CD14-positive monocyte (primary cell): ENCODE measurements around the gene ZIC1. TPM values are rescaled to one million over a fixed set of nuclear protein-coding genes. Genes with fewer than 3 reads are reported as not detected.

Experiments used
- DNase-seq, 3 donors: peaks; one replicate each; pipeline ENCODE4 v3.0.0-alpha.2; 2011 to 2022
- H2AFZ ChIP-seq: 2 replicates; pipeline ENCODE4 v1.6.0; 2012; ENCODE audit warnings: mild to moderate bottlenecking, low read depth, low read length, inconsistent platforms; ENCODE audit not compliant: insufficient read depth, poor library complexity, severe bottlenecking
- H3K27ac ChIP-seq, 2 donors: 1 replicate in 1 of 2; 2 replicates in 1 of 2; pipeline ENCODE4 v1.5.1; 2012 to 2013; ENCODE audit warnings: low read length in 2 of 2, control low read depth in 1 of 2, inconsistent platforms in 1 of 2, low read depth in 1 of 2, mild to moderate bottlenecking in 1 of 2
- H3K27me3 ChIP-seq, 2 donors: one replicate each; pipeline versions ENCODE4 v1.6.0 to v1.6.1; 2011 to 2013; ENCODE audit warnings: low read length in 2 of 2; ENCODE audit not compliant: control insufficient read depth in 2 of 2, insufficient read depth in 2 of 2
- H3K36me3 ChIP-seq, 2 donors: replicated peaks in 1 of 2; 1 replicate in 1 of 2; 2 replicates in 1 of 2; pipeline versions ENCODE4 v1.5.1 to v1.6.1; 2012 to 2013; ENCODE audit warnings: low read length in 2 of 2, control low read depth in 1 of 2, inconsistent platforms in 1 of 2, mild to moderate bottlenecking in 1 of 2; ENCODE audit not compliant: insufficient read depth in 2 of 2, control insufficient read depth in 1 of 2
- H3K4me1 ChIP-seq, 2 donors: 1 replicate in 1 of 2; 2 replicates in 1 of 2; pipeline versions ENCODE4 v1.5.1 to v1.6.1; 2012 to 2013; ENCODE audit warnings: low read length in 2 of 2, control low read depth in 1 of 2, inconsistent platforms in 1 of 2, mild to moderate bottlenecking in 1 of 2, moderate library complexity in 1 of 2; ENCODE audit not compliant: insufficient read depth in 2 of 2, control insufficient read depth in 1 of 2
- H3K4me2 ChIP-seq: replicated peaks from 2 replicates; pipeline ENCODE3; 2012; ENCODE audit warnings: low read length, moderate library complexity, mild to moderate bottlenecking; ENCODE audit not compliant: poor library complexity, severe bottlenecking; ENCODE audit errors: extremely low read depth
- H3K4me3 ChIP-seq, 3 experiments: fragments of 200-600 bp in 1 of 3; sonication (generic) in 1 of 3; replicated peaks in 1 of 3; 1 replicate in 2 of 3; 2 replicates in 1 of 3; pipeline ENCODE4 v1.5.1; 2011 to 2013; ENCODE audit warnings: low read length in 3 of 3, mild to moderate bottlenecking in 3 of 3, control low read depth in 2 of 3, low read depth in 2 of 3, inconsistent platforms in 1 of 3, moderate library complexity in 1 of 3
- H3K79me2 ChIP-seq: 2 replicates; pipeline ENCODE4 v1.6.0; 2012; ENCODE audit warnings: mild to moderate bottlenecking, control low read depth, inconsistent platforms, low read length, moderate library complexity; ENCODE audit not compliant: insufficient read depth
- H3K9ac ChIP-seq: 2 replicates; pipeline ENCODE4 v1.6.0; 2017; ENCODE audit warnings: low read length, mild to moderate bottlenecking; ENCODE audit not compliant: insufficient read depth, poor library complexity, severe bottlenecking
- H3K9me3 ChIP-seq, 2 donors: replicated peaks in 1 of 2; 1 replicate in 1 of 2; 2 replicates in 1 of 2; pipeline versions ENCODE4 v1.5.1 to v1.6.1; 2012 to 2013; ENCODE audit warnings: low read length in 2 of 2, control low read depth in 1 of 2; ENCODE audit not compliant: control insufficient read depth in 1 of 2, insufficient read depth in 1 of 2
- H4K20me1 ChIP-seq: 2 replicates; pipeline ENCODE4 v1.6.0; 2012; ENCODE audit warnings: mild to moderate bottlenecking, low read length, control low read depth, moderate library complexity; ENCODE audit not compliant: insufficient read depth
- H3K27ac Mint-ChIP-seq, 7 donors: one replicate each; pipeline ENCODE4 v1.8.0; 2020; ENCODE audit warnings: mild to moderate bottlenecking in 7 of 7, mixed read lengths in 7 of 7, moderate library complexity in 6 of 7, inconsistent platforms in 2 of 7
- H3K27me3 Mint-ChIP-seq, 3 donors: one replicate each; pipeline ENCODE4 v1.8.0; 2021 to 2022; ENCODE audit warnings: low read depth in 3 of 3, mild to moderate bottlenecking in 3 of 3, mixed read lengths in 3 of 3, moderate library complexity in 3 of 3, inconsistent platforms in 1 of 3
- H3K36me3 Mint-ChIP-seq, 2 donors: one replicate each; pipeline ENCODE4 v1.8.0; 2020; ENCODE audit warnings: mixed read lengths in 2 of 2, inconsistent platforms in 1 of 2, mild to moderate bottlenecking in 1 of 2
- H3K4me1 Mint-ChIP-seq: one replicate; pipeline ENCODE4 v1.8.0; 2020; ENCODE audit warnings: mild to moderate bottlenecking, mixed read lengths
- H3K4me3 Mint-ChIP-seq, 2 donors: one replicate each; pipeline ENCODE4 v1.8.0; 2020; ENCODE audit warnings: mild to moderate bottlenecking in 2 of 2, mixed read lengths in 2 of 2, moderate library complexity in 1 of 2
- H3K9me3 Mint-ChIP-seq, 7 donors: one replicate each; pipeline ENCODE4 v1.8.0; 2020 to 2022; ENCODE audit warnings: mixed read lengths in 7 of 7, mild to moderate bottlenecking in 6 of 7, moderate library complexity in 6 of 7, inconsistent platforms in 2 of 7
- CTCF ChIP-seq: fragments of 200-600 bp; IDR thresholded peaks from one replicate; pipeline ENCODE4 v1.8.0; 2022; ENCODE audit warnings: antibody characterized with exemption, mild to moderate bottlenecking
- WGBS: methylation state at CpG from one replicate; pipeline ENCODE4 v1.1.5; 2013; ENCODE audit warnings: missing lambda C conversion rate; ENCODE audit not compliant: insufficient coverage; 5-methylcytosine and 5-hydroxymethylcytosine counted together
- intact Hi-C, 2 donors: fragments of 100-400 bp; cut with micrococcal nuclease; formaldehyde crosslinking; loops; one replicate each; pipeline versions ENCODE4 v1.15.0 to v1.15.1; 2023
- polyA plus RNA-seq, 3 donors: library from polyadenylated mRNA; depleted of rRNA in 1 of 3; unstranded in 2 of 3; stranded (reverse) in 1 of 3; fragments of 300-500 nt in 2 of 3; fragments of >200 nt in 1 of 3; fragmentation: Illumina TruSeq in 2 of 3; gene quantifications; 1 replicate in 2 of 3; 2 replicates in 1 of 3; pipeline ENCODE4 v1.2.3, GENCODE V29; 2012 to 2021

The ZIC1 gene
- polyA plus RNA-seq, 3 donors = not detected

- H3K4me3 ChIP-seq = no peak overlapping the region
- no peak overlapping the region for H3K4me2 ChIP-seq
- Mint-ChIP-seq H3K36me3 (peaks cover 14 to 24% of the 10 kb centered on the region in 2 donors), H3K27ac (no peak overlapping the region), H3K9me3 (peaks cover 24 to 71% (median 61%) of the 10 kb centered on the region in 7 donors), H3K4me3 (peak overlapping the region in 1 of 2 donors; percentile 73), H3K27me3 (peaks cover 93 to 94% (median 94%) of the 10 kb centered on the region in 3 donors), H3K4me1 (peaks cover 3% of the 10 kb centered on the region)
- no peaks in the 10 kb centered on the region for H3K36me3 ChIP-seq
- H4K20me1 ChIP-seq = no peaks in the 10 kb centered on the region
- no peak overlapping the region for H3K9ac ChIP-seq
- H3K4me1 ChIP-seq = no peaks in the 10 kb centered on the region
- H3K79me2 ChIP-seq = no peaks in the 10 kb centered on the region
- 10% methylated on average over 2 of the region's 11 CpGs for WGBS
- H3K27ac ChIP-seq = no peak overlapping the region
- no peak overlapping the region for H2AFZ ChIP-seq
- intact Hi-C loops = no loop called here
- H3K9me3 ChIP-seq = peaks cover 26 to 84% of the 10 kb centered on the region in 2 donors
- DNase-seq = no peak
- H3K27me3 ChIP-seq = peaks cover 74 to 98% of the 10 kb centered on the region in 2 donors
- no peak for TF ChIP-seq CTCF
These were observed 5.0 kb upstream of the ZIC1 start for GRCh38 chr3:147404000-147404799.

GRCh38 chr3:147404800-147405230 lies 4.3 kb upstream of the ZIC1 start:
- H2AFZ ChIP-seq = no peak overlapping the region
- peaks cover 29 to 84% of the 10 kb centered on the region in 2 donors for H3K9me3 ChIP-seq
- H3K4me3 ChIP-seq = no peak overlapping the region
- no peaks in the 10 kb centered on the region for H3K36me3 ChIP-seq
- peaks cover 74 to 98% of the 10 kb centered on the region in 2 donors for H3K27me3 ChIP-seq
- H3K27ac ChIP-seq = no peak overlapping the region
- WGBS = 6% methylated on average over 10 of the region's 16 CpGs
- no peak for DNase-seq
- H3K79me2 ChIP-seq = no peaks in the 10 kb centered on the region
- Mint-ChIP-seq H3K27me3 (peaks cover 93 to 94% (median 93%) of the 10 kb centered on the region in 3 donors), H3K9me3 (peaks cover 27 to 70% (median 61%) of the 10 kb centered on the region in 7 donors), H3K27ac (no peak overlapping the region), H3K36me3 (peaks cover 18 to 28% of the 10 kb centered on the region in 2 donors), H3K4me3 (peak overlapping the region in 1 of 2 donors; percentile 73), H3K4me1 (peaks cover 7% of the 10 kb centered on the region)
- intact Hi-C loops = no loop called here
- H3K9ac ChIP-seq = no peak overlapping the region
- no peaks in the 10 kb centered on the region for H4K20me1 ChIP-seq
- no peak for TF ChIP-seq CTCF
- H3K4me1 ChIP-seq = no peaks in the 10 kb centered on the region
- H3K4me2 ChIP-seq = no peak overlapping the region
